ENCODE results near the gene SMIM10L1.

Gene SMIM10L1

DNA sequence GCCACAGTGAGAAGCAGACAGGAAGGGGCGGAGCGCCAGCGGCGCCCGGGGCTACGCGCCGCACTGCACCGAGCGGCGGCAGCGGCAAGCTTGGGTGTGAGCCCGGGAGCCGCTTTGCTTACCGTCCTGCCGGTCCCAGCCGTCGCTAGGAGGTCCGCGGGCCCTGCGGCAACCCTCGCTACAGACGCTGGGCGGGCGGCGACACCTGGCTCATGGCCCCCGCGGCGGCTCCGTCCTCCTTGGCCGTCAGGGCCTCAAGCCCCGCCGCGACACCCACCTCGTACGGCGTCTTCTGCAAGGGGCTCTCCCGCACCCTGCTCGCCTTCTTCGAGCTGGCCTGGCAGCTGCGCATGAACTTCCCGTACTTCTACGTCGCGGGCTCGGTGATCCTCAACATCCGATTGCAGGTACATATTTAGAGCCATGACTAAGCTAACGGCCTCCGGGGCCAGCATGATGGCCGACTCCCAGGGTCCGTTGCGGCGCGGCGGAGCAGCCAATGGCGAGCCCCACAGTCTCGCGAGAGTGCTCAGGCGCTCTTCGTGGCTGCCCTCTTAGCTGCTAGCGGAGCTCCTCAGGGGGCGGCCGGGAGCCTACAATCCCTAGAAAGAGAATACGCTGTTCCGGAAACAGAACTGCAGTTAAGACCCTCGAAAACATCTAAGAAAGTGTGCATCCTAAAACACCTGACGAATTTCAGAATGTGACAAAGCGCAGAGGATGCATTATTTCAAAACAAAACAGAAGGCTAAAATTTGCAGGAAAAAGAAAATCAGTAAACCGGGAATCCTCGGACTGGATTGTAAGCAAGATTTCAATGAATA lies at the start of gene SMIM10L1:
SMIM10L1 (plus strand) TSS at position 50 of the 824 bp plus-strand sequence; CDS start at position 213, 163 bp downstream.
- peak; percentile 91 for DNase-seq

DNA sequence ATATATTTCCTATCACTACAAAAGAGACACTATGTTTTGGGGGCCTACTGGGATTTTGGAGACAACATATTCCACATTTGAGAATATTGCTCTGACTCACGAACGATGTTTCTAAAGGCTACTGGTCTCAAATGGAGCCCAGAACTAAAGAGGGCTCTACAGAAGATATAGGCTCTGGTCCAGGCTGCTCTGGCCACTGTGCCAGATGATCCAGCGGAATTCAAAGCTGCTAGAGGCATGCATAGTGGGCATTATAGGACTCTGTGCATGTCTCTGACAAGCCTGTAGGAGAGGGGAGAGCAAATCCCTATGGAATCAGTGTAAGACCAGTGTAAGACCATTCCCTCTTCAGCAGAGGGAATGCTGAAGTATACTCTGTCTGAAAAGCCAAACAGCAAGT lies 40.6 kb upstream of the SMIM10L1 start:
- DNase-seq = no peak

- DNase-seq = no peak
Observed at GRCh38 chr12:11130999-11131398, 40.0 kb upstream of the SMIM10L1 start.

GRCh38 chr12:11133162-11133561 lies 37.8 kb upstream of the SMIM10L1 start:
- no peak for DNase-seq

DNA sequence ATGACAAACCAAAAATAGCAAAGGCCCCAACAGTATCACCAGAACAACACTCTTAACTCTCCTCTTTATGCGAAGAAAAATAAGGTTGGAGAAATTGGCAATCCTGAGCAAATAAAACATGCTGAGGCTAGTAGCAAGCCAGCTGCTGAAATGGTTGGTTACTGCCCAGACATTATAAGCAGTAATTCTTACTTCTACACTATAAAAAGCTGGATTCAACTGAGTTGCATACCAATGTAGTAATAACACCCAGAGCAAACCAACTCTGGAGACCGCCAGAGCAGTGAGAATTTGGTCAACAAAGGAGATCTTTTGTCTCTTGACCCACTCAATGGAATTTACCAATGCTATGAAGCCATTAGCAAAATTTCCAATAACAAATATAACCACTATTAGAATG lies 37.2 kb upstream of the SMIM10L1 start:
- no peak for DNase-seq

DNA sequence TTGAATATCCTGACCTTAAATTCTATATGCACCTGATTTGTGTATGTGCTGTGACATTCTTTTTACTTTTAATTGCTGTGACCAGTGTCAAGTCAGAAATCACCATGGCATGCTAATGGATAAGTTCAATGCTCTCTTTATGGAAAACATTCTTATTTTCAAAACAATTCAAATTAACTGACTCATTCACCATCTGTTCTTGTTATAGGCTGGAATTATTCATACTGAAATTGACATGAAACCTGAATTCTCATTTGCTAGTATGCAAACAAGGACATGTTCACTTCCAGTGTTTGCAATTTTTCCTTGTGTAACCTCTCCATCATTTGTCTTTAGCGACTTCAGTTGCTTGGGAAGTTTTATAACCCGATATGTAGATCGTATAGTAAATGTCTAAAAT lies 36.7 kb upstream of the SMIM10L1 start, which contains the start of gene TAS2R30:
TAS2R30 (minus strand) TSS at position 340 of the 400 bp plus-strand sequence. CDS start 400 bp downstream, outside the sequence.
- no peak for DNase-seq

DNA sequence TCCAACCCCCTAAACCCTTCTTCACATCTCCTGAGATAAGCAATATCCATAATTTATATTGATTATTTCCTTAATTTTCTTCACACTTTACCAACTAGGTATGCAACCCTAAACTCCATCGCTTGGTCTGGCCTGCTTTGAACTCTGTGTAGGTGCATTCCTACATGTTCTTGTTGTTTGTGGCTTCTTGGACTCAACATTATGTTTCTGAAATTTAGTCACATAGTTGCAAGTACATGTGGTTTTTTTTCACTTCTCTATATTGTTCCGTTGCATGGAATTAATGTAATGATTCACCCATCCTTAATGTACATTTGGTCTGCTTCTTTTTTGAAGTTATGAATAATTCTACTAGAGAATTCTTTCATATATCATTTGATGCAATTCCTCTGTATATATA lies 34.9 kb upstream of the SMIM10L1 start:
- no peak for DNase-seq

DNA sequence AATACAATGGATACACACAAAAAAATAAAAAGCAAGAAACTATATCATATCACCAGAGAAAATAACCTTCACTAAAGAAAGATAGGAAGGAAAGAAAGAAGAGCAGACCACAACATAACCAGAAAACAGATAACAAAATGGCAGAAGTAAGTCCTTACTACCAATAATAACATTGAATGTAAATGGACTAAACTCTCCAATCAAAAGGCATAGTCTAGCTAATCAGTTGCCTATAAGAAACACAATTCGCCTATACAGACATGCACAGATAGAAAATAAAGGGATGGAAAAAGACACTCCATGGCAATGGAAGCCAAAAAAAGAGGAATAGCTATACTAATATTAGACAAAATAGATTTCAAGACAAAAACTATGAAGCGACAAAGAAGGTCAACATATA lies 27.6 kb upstream of the SMIM10L1 start:
- no peak for DNase-seq

- no peak for DNase-seq
Observed at GRCh38 chr12:11144297-11144696, 26.7 kb upstream of the SMIM10L1 start.

GRCh38 chr12:11147420-11147819 lies 23.6 kb upstream of the SMIM10L1 start:
- DNase-seq = no peak

DNA sequence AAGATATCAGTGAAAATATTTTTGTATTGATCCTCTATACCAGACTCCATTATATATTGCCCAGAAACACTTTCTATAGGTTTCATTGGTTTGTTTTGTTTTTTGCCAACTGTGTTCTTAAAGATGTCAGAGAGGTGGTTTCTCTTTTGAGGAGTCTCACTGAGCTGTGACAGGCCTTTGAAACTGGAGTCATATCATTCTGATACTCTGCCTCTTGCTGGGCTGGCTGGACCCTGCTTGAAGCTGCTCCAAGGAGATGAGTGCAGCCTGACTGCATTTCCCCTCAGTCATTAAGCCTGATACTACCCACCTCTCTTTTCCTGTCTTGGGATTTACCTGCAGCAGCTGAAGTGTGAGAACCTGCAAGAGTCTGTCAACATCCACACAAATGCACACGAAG lies 20.2 kb upstream of the SMIM10L1 start:
- DNase-seq = no peak

DNA sequence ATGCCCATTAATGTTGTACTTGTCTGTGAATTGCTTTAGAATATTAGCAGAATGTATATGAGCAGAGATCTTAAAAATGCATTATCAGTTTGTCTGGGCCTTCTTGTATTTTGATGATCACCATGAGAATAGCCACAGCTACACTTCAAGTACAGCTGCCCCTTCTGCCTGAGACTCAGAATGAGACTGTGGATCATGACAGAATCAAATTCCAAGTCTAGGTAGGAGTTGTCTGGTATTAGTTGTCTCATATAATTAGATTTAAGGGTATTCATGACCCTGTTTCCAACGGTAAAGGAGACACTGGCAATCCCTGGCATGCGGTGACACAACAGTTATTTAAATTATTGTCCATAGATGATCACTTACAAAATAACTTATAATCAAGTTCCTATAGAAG lies 18.3 kb upstream of the SMIM10L1 start:
- DNase-seq = no peak

- DNase-seq = no peak
Observed at GRCh38 chr12:11154400-11154925, 16.5 kb upstream of the SMIM10L1 start.

DNA sequence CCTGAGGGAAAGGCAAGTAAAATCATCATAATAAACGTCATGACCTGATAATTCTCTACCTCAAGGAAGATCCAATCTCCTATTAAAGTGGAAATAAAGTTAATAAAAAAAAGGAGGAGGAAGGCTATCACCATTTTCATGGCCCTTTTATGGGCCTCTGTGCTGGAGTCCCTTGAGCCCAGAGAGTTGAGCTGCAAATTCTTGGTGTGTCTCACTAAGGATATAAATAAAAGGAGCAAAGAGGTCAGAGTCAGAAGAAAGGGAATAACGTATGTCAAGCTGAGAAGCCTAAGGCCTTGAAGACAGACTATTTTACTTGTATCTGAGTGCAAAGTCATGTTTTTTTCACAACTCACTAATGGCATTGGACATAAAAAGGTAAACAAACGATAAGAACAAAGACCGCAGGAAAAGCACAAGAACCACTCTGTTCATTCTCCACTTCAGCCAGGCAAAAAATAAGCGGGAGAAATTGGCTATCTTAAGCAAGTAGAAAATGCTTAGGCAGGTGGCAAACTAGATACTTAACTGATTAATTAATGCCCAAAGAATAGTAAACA lies 12.0 kb upstream of the SMIM10L1 start:
- DNase-seq = no peak

- no peak for DNase-seq
Observed at GRCh38 chr12:11162502-11162901, 8.5 kb upstream of the SMIM10L1 start.

DNA sequence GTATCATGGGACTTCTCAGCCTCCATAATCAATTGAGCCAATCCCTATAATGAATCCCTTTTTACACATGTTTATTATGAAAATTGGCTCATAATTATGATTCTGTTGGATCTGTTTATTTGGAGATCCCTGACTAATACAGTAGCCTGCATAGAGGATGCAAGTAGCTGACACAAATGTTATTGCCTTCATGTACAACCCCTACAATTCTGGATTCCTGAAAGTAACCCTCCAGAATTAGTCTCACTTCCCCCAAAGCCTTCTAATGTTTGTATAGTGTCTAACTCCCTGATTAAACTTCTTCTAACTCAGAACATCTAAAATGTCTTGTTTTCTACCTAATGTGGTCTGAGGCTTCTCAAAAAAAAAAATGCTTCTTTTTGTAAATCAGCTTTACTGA lies 6.6 kb upstream of the SMIM10L1 start:
- DNase-seq = no peak

GRCh38 chr12:11166300-11166699 lies 4.7 kb upstream of the SMIM10L1 start:
- no peak for DNase-seq

GRCh38 chr12:11170810-11171144 lies 217 bp upstream of the SMIM10L1 start:
- DNase-seq = no peak

- no peak for DNase-seq
Observed at GRCh38 chr12:11171969-11172675, 1.1 kb downstream of the SMIM10L1 start.

DNA sequence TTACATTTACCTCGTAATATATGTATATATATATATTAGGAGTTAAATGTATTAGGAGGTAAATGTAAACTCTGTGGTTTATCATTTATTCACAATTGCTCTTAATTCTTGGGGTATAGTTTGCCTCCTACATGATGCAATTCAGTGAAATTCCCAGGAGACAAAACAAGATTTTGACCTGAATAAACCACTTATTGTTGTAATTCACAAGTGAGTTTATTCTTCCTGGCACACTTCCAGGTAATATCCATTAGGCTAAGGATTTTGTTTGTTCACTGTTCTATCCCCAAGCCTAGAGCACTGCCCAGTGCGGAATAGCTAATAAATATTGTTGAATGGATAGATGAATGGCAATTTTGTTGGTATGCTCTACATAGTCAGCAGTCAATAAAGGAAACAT lies 3.0 kb downstream of the SMIM10L1 start:
- DNase-seq = no peak

DNA sequence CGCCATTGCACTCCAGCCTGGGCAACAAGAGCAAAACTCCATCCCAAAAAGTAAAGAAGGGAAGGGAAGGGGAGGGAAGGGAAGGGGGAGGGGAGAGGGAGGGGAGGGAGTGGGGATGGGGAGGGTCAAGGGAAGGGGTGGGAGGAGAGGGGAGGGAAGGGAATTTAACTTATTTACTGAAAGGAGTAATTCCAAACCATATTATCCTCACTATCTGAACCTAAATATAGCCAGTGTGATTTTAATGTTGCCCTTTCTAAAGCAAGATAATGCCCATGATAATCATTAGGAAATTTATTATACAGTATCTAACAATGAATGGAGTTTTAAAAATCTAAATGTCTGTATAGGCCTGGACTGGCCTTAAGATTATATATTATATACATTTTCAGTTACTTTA lies 7.3 kb downstream of the SMIM10L1 start:
- no peak for DNase-seq

- no peak for DNase-seq
Observed at GRCh38 chr12:11182529-11182928, 11.5 kb downstream of the SMIM10L1 start.

DNA sequence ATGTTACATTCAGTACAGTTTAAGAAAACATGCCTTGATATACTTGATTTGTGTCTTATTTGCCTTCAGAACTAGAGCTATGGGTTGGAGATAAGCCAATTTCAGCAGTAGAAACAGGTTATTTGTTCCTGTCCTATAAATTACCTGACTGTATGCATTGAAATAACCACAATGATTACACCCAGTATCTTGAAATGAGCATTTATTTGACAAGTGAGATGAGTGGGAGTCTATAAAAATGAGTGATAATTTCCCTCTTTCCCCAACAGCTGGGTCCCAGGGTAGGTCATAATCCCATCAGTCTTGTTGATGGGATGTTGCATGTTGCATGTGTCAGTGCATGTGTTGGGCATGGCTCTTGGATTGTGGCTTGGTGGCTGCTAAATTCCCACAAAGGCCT lies 12.0 kb downstream of the SMIM10L1 start:
- no peak for DNase-seq

- no peak for DNase-seq
Observed at GRCh38 chr12:11186837-11187236, 15.8 kb downstream of the SMIM10L1 start, which contains the start of gene TAS2R42. TSS of gene TAS2R42 (minus strand) at chr12:11186937. CDS start at chr12:11186937, 0 bp downstream.

Data from CD4-positive, alpha-beta T cell treated with Interleukin-4 for 4 hours (primary cell).